ENCODE results near the gene YTHDC2.

Gene YTHDC2

DNA sequence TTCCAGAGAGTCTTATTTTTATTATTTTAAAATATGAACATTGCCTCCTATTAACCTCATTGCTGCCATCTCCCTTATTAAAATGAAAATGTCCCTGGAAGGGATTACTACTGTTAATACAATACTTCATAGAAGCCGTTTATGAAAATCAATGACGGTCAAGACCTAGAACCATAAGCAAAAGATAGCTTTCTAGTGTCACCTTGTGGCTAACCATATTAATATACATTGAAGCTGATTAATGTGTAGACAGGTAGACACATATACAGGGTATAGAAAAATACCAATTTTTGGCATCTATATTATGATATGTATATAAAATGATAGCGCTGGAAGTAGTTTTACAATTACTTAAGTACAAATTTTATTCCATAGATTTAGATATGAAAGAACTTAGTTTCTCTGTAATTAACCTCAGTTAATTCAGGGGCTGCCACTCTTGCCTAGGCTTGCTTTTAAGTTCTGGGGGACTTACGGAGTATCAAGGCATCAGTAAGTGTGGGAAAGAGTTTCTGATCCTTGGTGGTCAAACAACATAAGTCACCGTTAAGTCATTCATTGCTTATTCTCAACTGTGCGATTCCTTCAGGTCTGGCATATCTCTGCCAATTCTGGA, 2.5 kb upstream of the YTHDC2 start:
- no peak for DNase-seq

DNA sequence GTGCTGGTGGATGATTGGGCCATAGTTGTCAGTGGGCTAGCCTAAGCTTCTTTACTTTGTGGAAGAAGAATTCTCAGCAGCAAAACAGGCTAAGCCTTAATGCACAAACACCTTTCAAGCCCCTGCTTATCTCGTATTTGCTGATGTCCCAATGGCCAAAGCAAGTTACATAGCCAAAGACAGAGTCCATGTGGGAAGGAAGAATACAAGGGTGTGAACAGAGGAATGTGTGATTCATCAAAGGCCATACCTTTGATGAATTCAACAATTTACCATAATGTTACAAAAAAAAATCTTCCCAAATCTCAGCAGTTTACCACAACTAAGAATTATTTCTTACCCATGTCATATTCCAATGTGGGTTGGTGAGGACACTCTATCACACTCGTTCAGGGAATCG, 1.2 kb upstream of the YTHDC2 start:
- Histone ChIP-seq H3K9me3 (no peaks in the 10 kb centered on the region), H3K4me1 (no peaks in the 10 kb centered on the region; the same call in 1 of the 2 replicates), H3K4me3 (ENCODE audit: low read depth, low read length) (no peak overlapping the region), H3K27me3 (no peaks in the 10 kb centered on the region), H3K36me3 (peaks cover 2% of the 10 kb centered on the region; the same call in 1 of the 2 replicates)
- TF ChIP-seq, protein P1, sequence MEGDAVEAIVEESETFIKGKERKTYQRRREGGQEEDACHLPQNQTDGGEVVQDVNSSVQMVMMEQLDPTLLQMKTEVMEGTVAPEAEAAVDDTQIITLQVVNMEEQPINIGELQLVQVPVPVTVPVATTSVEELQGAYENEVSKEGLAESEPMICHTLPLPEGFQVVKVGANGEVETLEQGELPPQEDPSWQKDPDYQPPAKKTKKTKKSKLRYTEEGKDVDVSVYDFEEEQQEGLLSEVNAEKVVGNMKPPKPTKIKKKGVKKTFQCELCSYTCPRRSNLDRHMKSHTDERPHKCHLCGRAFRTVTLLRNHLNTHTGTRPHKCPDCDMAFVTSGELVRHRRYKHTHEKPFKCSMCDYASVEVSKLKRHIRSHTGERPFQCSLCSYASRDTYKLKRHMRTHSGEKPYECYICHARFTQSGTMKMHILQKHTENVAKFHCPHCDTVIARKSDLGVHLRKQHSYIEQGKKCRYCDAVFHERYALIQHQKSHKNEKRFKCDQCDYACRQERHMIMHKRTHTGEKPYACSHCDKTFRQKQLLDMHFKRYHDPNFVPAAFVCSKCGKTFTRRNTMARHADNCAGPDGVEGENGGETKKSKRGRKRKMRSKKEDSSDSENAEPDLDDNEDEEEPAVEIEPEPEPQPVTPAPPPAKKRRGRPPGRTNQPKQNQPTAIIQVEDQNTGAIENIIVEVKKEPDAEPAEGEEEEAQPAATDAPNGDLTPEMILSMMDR (IDR thresholded peaks at IDR 0.05; ENCODE audit: low read depth, low read length): no peak
- DNase-seq: no peak

More for the DNA sequence above, 2.5 kb upstream of the YTHDC2 start:
- no peaks in the 10 kb centered on the region for H3K27me3 ChIP-seq
- H3K36me3 ChIP-seq: no peaks in the 10 kb centered on the region
- TF ChIP-seq, protein P1 (IDR thresholded peaks at IDR 0.05; ENCODE audit: low read depth, low read length): peak; percentile 56
- H3K9me3 ChIP-seq: no peaks in the 10 kb centered on the region
- H3K4me3 ChIP-seq (ENCODE audit: low read depth, low read length): no peak overlapping the region
- no peaks in the 10 kb centered on the region; the same call in 1 of the 2 replicates for H3K4me1 ChIP-seq

DNA sequence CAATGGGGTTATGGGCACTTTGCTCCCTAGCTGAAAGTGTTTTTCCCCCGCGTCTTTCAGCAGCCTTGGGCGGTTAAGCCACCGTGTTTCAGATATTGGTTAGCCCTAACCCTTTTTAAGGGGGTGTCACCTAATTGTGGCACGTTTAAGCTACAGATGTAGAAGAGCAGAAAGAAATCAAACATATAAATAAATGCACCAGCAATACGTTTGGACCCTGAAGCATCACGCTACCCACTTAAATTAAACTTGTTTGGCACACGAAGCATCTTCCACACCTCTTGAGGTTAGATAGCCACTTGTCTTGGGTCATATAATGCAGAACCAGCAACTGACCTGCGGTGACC, 768 bp downstream of the YTHDC2 start:
- H3K36me3 ChIP-seq: peaks cover 6% of the 10 kb centered on the region
- no peaks in the 10 kb centered on the region for H3K9me3 ChIP-seq
- no peak for DNase-seq
- no peaks in the 10 kb centered on the region; the same call in 1 of the 2 replicates for H3K4me1 ChIP-seq
- peak overlapping the region; percentile 80 for H3K4me3 ChIP-seq (ENCODE audit: low read depth, low read length)
- TF ChIP-seq, protein P1 (IDR thresholded peaks at IDR 0.05; ENCODE audit: low read depth, low read length): no peak
- no peaks in the 10 kb centered on the region for H3K27me3 ChIP-seq

DNA sequence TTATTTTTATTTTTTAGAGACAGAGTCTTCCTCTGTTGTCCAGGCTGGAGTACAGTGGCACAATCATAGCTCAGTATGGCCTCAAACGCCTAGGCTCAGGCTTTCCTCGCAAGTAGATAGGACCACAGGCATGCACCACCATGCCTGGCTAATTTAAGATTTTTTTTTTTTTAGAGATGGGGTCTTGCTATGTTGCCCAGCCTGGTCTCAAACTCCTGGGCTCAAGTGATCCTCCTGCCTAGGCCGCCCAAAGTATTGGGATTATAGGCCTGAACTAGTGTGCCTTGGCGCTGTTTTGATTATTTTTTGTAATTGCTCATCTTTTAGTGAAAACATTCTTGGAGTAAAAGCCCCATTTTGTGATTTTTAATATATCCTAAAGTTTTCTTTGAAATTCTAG, 5.4 kb downstream of the YTHDC2 start:
- Histone ChIP-seq H3K36me3 (peaks cover 15% of the 10 kb centered on the region), H3K27me3 (no peaks in the 10 kb centered on the region), H3K4me3 (ENCODE audit: low read depth, low read length) (no peak overlapping the region), H3K9me3 (no peaks in the 10 kb centered on the region), H3K4me1 (no peaks in the 10 kb centered on the region; the same call in 1 of the 2 replicates)
- TF ChIP-seq, protein P1 (IDR thresholded peaks at IDR 0.05; ENCODE audit: low read depth, low read length): no peak
- DNase-seq: no peak

DNA sequence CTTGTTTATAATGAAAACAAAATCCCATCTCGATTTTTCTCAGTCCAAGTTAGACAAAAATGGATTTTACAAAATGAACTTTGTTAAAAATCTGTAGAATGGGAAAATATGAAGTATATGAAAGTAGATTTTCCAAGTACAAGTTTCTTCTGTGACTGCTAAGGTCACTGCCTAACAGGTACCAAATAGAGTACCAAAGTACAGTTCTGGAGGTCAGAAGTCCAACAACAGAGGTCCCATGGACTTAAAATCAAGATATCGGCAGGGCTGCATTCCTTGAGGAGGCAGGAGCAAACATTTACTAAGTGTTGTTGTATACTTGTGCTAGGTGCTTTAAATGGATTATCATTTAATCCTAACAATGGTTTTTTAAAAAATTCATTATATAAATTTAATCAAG, 5.9 kb downstream of the YTHDC2 start:
- TF ChIP-seq, protein P1 (IDR thresholded peaks at IDR 0.05; ENCODE audit: low read depth, low read length): no peak
- H3K36me3 ChIP-seq: peaks cover 15% of the 10 kb centered on the region
- DNase-seq: no peak

DNA sequence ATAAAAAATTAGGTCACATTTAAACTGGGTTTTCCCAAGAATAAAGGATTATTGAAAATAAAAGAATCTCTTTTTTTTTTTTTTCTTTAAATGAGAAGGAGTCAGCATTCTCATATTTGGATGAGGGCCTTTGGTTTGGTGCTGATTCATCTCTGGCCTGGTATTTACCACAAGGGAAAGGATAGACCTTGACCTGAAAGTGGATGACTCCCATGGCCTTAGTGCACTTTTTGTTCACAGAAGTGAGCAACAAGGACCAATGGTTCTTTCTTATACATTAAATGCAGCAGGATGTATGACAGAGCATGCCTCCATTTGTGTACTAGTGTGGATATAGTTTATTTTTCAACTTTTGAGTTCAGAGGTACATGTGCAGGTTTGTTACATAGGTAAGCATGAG, 6.9 kb downstream of the YTHDC2 start:
- no peak for DNase-seq
- Histone ChIP-seq H3K9me3 (no peaks in the 10 kb centered on the region), H3K4me3 (ENCODE audit: low read depth, low read length) (no peak overlapping the region), H3K4me1 (no peaks in the 10 kb centered on the region; the same call in 1 of the 2 replicates), H3K27me3 (no peaks in the 10 kb centered on the region), H3K36me3 (peaks cover 15% of the 10 kb centered on the region)
- TF ChIP-seq, protein P1 (IDR thresholded peaks at IDR 0.05; ENCODE audit: low read depth, low read length): no peak

More for the DNA sequence above, 5.9 kb downstream of the YTHDC2 start:
- no peaks in the 10 kb centered on the region; the same call in 1 of the 2 replicates for H3K4me1 ChIP-seq
- H3K9me3 ChIP-seq: no peaks in the 10 kb centered on the region
- H3K27me3 ChIP-seq: no peaks in the 10 kb centered on the region
- H3K4me3 ChIP-seq (ENCODE audit: low read depth, low read length): no peak overlapping the region

Data from BE2C (cell line).